H54 (cell line): ENCODE measurements around the gene APBB2.

ENCODE experiments used
- DNase-seq: peaks from one replicate; pipeline ENCODE4 v3.0.0; 2011; ENCODE audit warnings: low spot score, mixed read lengths; ENCODE audit not compliant: insufficient read length
- FAIRE-seq: peaks from 3 replicates; lab custom pipeline; 2011; peaks lifted over from hg19 to GRCh38; lab: Jason Lieb, UNC
- POLR2A ChIP-seq: IDR thresholded peaks from 2 replicates; pipeline ENCODE4 v1.6.1; 2011; ENCODE audit warnings: low read depth, mild to moderate bottlenecking, low read length

Gene APBB2

GRCh38 chr4:40952217-40952616, 262.1 kb downstream of the APBB2 start:
- no peak for TF ChIP-seq POLR2A
- FAIRE-seq (no peak), DNase-seq (no peak)

- no peak for TF ChIP-seq POLR2A
- DNase-seq = no peak
- no peak for FAIRE-seq
Measured at GRCh38 chr4:40951026-40951425, 263.3 kb downstream of the APBB2 start.

GRCh38 chr4:40949358-40950100, 264.8 kb downstream of the APBB2 start:
- no peak for TF ChIP-seq POLR2A
- FAIRE-seq (no peak), DNase-seq (no peak)

- TF ChIP-seq POLR2A = no peak
- DNase-seq (no peak), FAIRE-seq (no peak)
Measured at GRCh38 chr4:40948014-40948413, 266.3 kb downstream of the APBB2 start.

- TF ChIP-seq POLR2A = no peak
- DNase-seq (no peak), FAIRE-seq (no peak)
Measured at GRCh38 chr4:40946652-40947051, 267.7 kb downstream of the APBB2 start.

- FAIRE-seq (no peak), DNase-seq (no peak)
- no peak for TF ChIP-seq POLR2A
Measured at GRCh38 chr4:40940756-40941155, 273.6 kb downstream of the APBB2 start.

GRCh38 chr4:40940317-40940741, 274.0 kb downstream of the APBB2 start:
- FAIRE-seq = no peak
- TF ChIP-seq POLR2A = no peak
- no peak for DNase-seq

GRCh38 chr4:40939856-40940255, 274.5 kb downstream of the APBB2 start:
- FAIRE-seq = no peak
- no peak for DNase-seq
- TF ChIP-seq POLR2A = no peak

- no peak for DNase-seq
- no peak for TF ChIP-seq POLR2A
- no peak for FAIRE-seq
Measured at GRCh38 chr4:40938337-40938736, 276.0 kb downstream of the APBB2 start.

- no peak for TF ChIP-seq POLR2A
- no peak for FAIRE-seq
- no peak for DNase-seq
Measured at GRCh38 chr4:40937140-40937725, 277.1 kb downstream of the APBB2 start.

- TF ChIP-seq POLR2A = no peak
- DNase-seq (no peak), FAIRE-seq (no peak)
Measured at GRCh38 chr4:40934676-40935075, 279.7 kb downstream of the APBB2 start.

- no peak for DNase-seq
- no peak for FAIRE-seq
- no peak for TF ChIP-seq POLR2A
Measured at GRCh38 chr4:40933272-40934053, 280.9 kb downstream of the APBB2 start.

- DNase-seq (no peak), FAIRE-seq (no peak)
Measured at GRCh38 chr4:40931841-40932240, 282.5 kb downstream of the APBB2 start.

GRCh38 chr4:40931238-40931637, 283.1 kb downstream of the APBB2 start:
- DNase-seq = no peak
- FAIRE-seq = no peak
- TF ChIP-seq POLR2A = no peak

More at GRCh38 chr4:40931841-40932240, 282.5 kb downstream of the APBB2 start:
- TF ChIP-seq POLR2A = no peak
